Smooth muscle cell (in vitro differentiated cells): ENCODE results near the gene CPED1. TPM values are rescaled to one million over a fixed set of nuclear protein-coding genes. Genes with fewer than 3 reads are reported as not detected.

Source experiments
- DNase-seq: peaks from one replicate; lab custom pipeline; 2025; ENCODE audit not compliant: unreplicated experiment; lab: John Stamatoyannopoulos, UW
- H2AFZ ChIP-seq: fragments of 200-600 bp; sonication (generic); 2 replicates; pipeline ENCODE4 v1.6.0; 2016; ENCODE audit warnings: antibody characterized with exemption, low read depth, mild to moderate bottlenecking
- H3F3A ChIP-seq: fragments of 200-600 bp; sonication (generic); 2 replicates; pipeline ENCODE4 v1.6.0; 2017; ENCODE audit warnings: antibody characterized with exemption, low read depth
- H3K27ac ChIP-seq: fragments of 200-600 bp; sonication (generic); 2 replicates; pipeline ENCODE4 v1.5.1; 2016; ENCODE audit warnings: low read depth, mild to moderate bottlenecking
- H3K27me3 ChIP-seq: fragments of 200-600 bp; sonication (generic); 2 replicates; pipeline ENCODE4 v1.6.1; 2016; ENCODE audit warnings: low read depth, mild to moderate bottlenecking
- H3K36me3 ChIP-seq: fragments of 200-600 bp; sonication (generic); 2 replicates; pipeline ENCODE4 v1.5.1; 2016; ENCODE audit warnings: low read depth
- H3K4me1 ChIP-seq: fragments of 200-600 bp; sonication (generic); 2 replicates; pipeline ENCODE4 v1.5.1; 2016; ENCODE audit warnings: low read depth
- H3K4me2 ChIP-seq: fragments of 200-600 bp; sonication (generic); 2 replicates; pipeline ENCODE4 v1.6.0; 2016; ENCODE audit warnings: mild to moderate bottlenecking
- H3K4me3 ChIP-seq: fragments of 200-600 bp; sonication (generic); 2 replicates; pipeline ENCODE4 v1.5.1; 2016; ENCODE audit warnings: mild to moderate bottlenecking
- H3K79me2 ChIP-seq: fragments of 200-600 bp; sonication (generic); 2 replicates; pipeline ENCODE4 v1.6.0; 2016; ENCODE audit warnings: low read depth, mild to moderate bottlenecking
- H3K9ac ChIP-seq: fragments of 200-600 bp; sonication (generic); 2 replicates; pipeline ENCODE4 v1.6.0; 2016; ENCODE audit warnings: low read depth
- H3K9me3 ChIP-seq: fragments of 200-600 bp; sonication (generic); replicated peaks from 2 replicates; pipeline ENCODE4 v1.5.1; 2016; ENCODE audit warnings: low read depth
- H4K20me1 ChIP-seq: fragments of 200-600 bp; sonication (generic); 2 replicates; pipeline ENCODE4 v1.6.0; 2016; ENCODE audit warnings: low read depth
- WGBS: methylation state at CpG from one replicate; pipeline ENCODE4 v1.1.7; 2016; ENCODE audit warnings: low lambda C conversion rate; 5-methylcytosine and 5-hydroxymethylcytosine counted together
- polyA plus RNA-seq: library from polyadenylated mRNA; unstranded; fragments of >200 nt; fragmentation: Nextera tagmentation; extraction: Ambion mirVana; gene quantifications from 2 replicates; pipeline ENCODE4 v1.2.1, GENCODE V29; 2016
- total RNA-seq: library from RNA; depleted of rRNA; stranded (reverse); fragments of >200 nt; gene quantifications from 2 replicates; pipeline ENCODE4 v1.2.3, GENCODE V29; 2014
- TF ChIP-seq, protein P1 (sequence below): fragments of 200-600 bp; sonication (generic); IDR thresholded peaks from 2 replicates; pipeline ENCODE4 v1.5.1; 2017; ENCODE audit warnings: borderline replicate concordance, mild to moderate bottlenecking, antibody characterized with exemption; ENCODE audit not compliant: insufficient read depth, poor library complexity, severe bottlenecking

CPED1 gene
- total and polyA plus RNA-seq, 2 experiments from 2014 or later: 9.5 to 12.9 TPM

GRCh38 chr7:120961638-120962173, 26.8 kb upstream of the CPED1 start:
- no peak overlapping the region for H3K4me3 ChIP-seq
- H3K4me1 ChIP-seq: no peaks in the 10 kb centered on the region
- H3K36me3 ChIP-seq: peaks cover 2% of the 10 kb centered on the region
- WGBS: 91% methylated on average over 1 of the region's 1 CpG
- no peaks in the 10 kb centered on the region for H3K9me3 ChIP-seq
- no peaks in the 10 kb centered on the region for H3K27me3 ChIP-seq
- H3K9ac ChIP-seq: no peak overlapping the region
- H3K27ac ChIP-seq: no peak overlapping the region
- no peaks in the 10 kb centered on the region for H4K20me1 ChIP-seq
- H3K4me2 ChIP-seq: no peak overlapping the region
- no peaks in the 10 kb centered on the region for H3K79me2 ChIP-seq
- no peak overlapping the region for H2AFZ ChIP-seq
- TF ChIP-seq, protein P1, sequence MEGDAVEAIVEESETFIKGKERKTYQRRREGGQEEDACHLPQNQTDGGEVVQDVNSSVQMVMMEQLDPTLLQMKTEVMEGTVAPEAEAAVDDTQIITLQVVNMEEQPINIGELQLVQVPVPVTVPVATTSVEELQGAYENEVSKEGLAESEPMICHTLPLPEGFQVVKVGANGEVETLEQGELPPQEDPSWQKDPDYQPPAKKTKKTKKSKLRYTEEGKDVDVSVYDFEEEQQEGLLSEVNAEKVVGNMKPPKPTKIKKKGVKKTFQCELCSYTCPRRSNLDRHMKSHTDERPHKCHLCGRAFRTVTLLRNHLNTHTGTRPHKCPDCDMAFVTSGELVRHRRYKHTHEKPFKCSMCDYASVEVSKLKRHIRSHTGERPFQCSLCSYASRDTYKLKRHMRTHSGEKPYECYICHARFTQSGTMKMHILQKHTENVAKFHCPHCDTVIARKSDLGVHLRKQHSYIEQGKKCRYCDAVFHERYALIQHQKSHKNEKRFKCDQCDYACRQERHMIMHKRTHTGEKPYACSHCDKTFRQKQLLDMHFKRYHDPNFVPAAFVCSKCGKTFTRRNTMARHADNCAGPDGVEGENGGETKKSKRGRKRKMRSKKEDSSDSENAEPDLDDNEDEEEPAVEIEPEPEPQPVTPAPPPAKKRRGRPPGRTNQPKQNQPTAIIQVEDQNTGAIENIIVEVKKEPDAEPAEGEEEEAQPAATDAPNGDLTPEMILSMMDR: no peak
- DNase-seq: no peak
- H3F3A ChIP-seq: no peaks in the 10 kb centered on the region

DNA sequence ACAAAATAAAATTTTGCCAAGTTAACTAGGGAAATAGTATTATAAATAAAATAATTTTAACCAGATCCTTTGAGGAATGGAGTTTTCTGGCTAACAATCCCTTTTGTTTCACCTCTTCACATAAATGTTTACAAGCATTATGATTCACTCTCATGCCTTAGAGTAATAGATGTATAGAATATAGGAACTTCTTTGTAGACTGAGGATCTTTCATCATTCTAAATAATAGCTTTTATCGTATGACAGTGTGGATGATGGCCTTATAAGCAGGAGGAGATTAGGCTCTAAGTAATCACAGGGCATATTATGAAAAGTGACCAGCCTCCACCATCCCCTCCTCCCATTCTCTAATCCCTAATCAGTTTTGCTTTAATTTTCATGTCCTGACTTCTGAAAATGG, 24.4 kb upstream of the CPED1 start:
- Histone ChIP-seq H3K27ac (no peak overlapping the region), H3K9me3 (no peaks in the 10 kb centered on the region), H4K20me1 (no peaks in the 10 kb centered on the region), H3K9ac (no peak overlapping the region), H3F3A (no peaks in the 10 kb centered on the region), H3K36me3 (peaks cover 14% of the 10 kb centered on the region), H3K4me2 (no peak overlapping the region), H3K79me2 (no peaks in the 10 kb centered on the region), H3K4me3 (no peak overlapping the region), H2AFZ (no peak overlapping the region), H3K4me1 (no peaks in the 10 kb centered on the region), H3K27me3 (no peaks in the 10 kb centered on the region)
- DNase-seq: no peak
- 88% methylated on average over 1 of the region's 1 CpG for WGBS
- TF ChIP-seq, protein P1: no peak

GRCh38 chr7:120966961-120967360, 21.6 kb upstream of the CPED1 start:
- TF ChIP-seq, protein P1: no peak
- no peaks in the 10 kb centered on the region for H3K27me3 ChIP-seq
- no peak overlapping the region for H3K4me2 ChIP-seq
- H3K9ac ChIP-seq: no peak overlapping the region
- H3K4me3 ChIP-seq: no peak overlapping the region
- H3K4me1 ChIP-seq: no peaks in the 10 kb centered on the region
- no peak overlapping the region for H2AFZ ChIP-seq
- peaks cover 22% of the 10 kb centered on the region for H3K36me3 ChIP-seq
- no peaks in the 10 kb centered on the region for H3F3A ChIP-seq
- H3K79me2 ChIP-seq: no peaks in the 10 kb centered on the region
- H4K20me1 ChIP-seq: no peaks in the 10 kb centered on the region
- H3K9me3 ChIP-seq: no peaks in the 10 kb centered on the region
- DNase-seq: no peak
- no peak overlapping the region for H3K27ac ChIP-seq

GRCh38 chr7:120973849-120974248, 14.7 kb upstream of the CPED1 start:
- no peak overlapping the region for H3K4me3 ChIP-seq
- H3K9me3 ChIP-seq: no peaks in the 10 kb centered on the region
- H3K4me1 ChIP-seq: no peaks in the 10 kb centered on the region
- DNase-seq: no peak
- 71% methylated on average over 1 of the region's 1 CpG for WGBS
- H4K20me1 ChIP-seq: no peaks in the 10 kb centered on the region
- H3K27ac ChIP-seq: no peak overlapping the region
- no peaks in the 10 kb centered on the region for H3F3A ChIP-seq
- H2AFZ ChIP-seq: no peak overlapping the region
- TF ChIP-seq, protein P1: no peak
- no peak overlapping the region for H3K9ac ChIP-seq
- H3K4me2 ChIP-seq: no peak overlapping the region
- no peaks in the 10 kb centered on the region for H3K79me2 ChIP-seq
- H3K36me3 ChIP-seq: peaks cover 19% of the 10 kb centered on the region
- no peaks in the 10 kb centered on the region for H3K27me3 ChIP-seq
